ENCODE data around the gene VCX3B. TPM values are rescaled to one million over a fixed set of nuclear protein-coding genes. Genes with fewer than 3 reads are reported as not detected.

The VCX3B gene
- total and polyA plus RNA-seq, 2 experiments from 2014 or later = 0.48 TPM; not detected in 1

DNA sequence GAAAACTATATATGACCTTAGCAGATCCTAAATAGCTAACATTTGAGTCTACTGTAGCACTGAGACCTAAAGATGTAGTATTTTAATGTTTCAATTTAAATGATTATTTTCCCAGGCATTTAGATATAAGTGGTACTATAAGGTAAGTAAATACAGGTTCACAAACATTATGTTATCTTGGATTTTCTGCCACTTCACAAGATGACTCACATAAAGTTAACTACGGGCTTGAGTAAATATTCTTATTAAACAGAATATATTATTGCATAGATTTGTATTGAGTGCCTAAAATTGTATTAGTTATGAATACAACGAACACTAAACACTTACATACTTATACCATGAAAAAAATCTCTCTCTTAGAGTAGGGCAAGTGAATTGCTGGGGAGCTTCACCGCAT, 34.2 kb upstream of the VCX3B start (continued):
- TF ChIP-seq ZNF462 (CRISPR knock-in tag; IDR thresholded peaks at IDR 0.05) = no peak

DNA sequence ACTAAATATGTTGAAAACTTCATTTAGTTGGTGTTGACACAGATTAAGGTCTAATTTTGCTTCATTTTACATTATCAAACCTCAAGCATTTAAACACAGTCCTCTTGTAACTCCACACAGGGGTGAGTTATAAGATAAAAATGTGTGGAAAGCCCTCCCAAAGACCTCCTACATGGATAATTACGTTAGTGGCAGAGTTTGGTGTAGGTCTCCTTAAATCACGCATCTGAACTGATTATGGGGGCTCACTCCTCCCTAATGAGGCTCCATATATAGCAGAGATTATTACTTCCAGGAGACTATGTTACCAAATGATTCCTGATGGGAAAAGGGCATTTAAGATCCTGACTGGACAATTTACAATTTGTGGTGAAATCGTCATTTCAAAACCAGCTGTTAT, 32.2 kb upstream of the VCX3B start:
- Histone ChIP-seq H2AFZ (no peak overlapping the region), H3K79me2 (replicated peaks; ENCODE audit: insufficient read depth) (no peaks in the 10 kb centered on the region), H3K9me2 (ENCODE audit: insufficient read depth) (no peaks in the 10 kb centered on the region), H3K4me3 (no peak overlapping the region), H3K27me3 (ENCODE audit: insufficient read depth) (no peaks in the 10 kb centered on the region), H3F3A (replicated peaks; ENCODE audit: low read depth) (no peaks in the 10 kb centered on the region), H3K27ac (ENCODE audit: low read depth) (no peak overlapping the region), H3K4me1 (ENCODE audit: insufficient read depth) (no peaks in the 10 kb centered on the region), H3K4me2 (no peak overlapping the region), H4K20me1 (replicated peaks; ENCODE audit: insufficient read depth) (no peaks in the 10 kb centered on the region), H3K36me3 (ENCODE audit: insufficient read depth) (no peaks in the 10 kb centered on the region)
- H3K4me3 Mint-ChIP-seq = no peak overlapping the region
- no peaks in the 10 kb centered on the region for H3K36me3 Mint-ChIP-seq (ENCODE audit: low read depth)
- no peak for TF ChIP-seq ZNF462 (CRISPR knock-in tag; IDR thresholded peaks at IDR 0.05)
- TF ChIP-seq POLR2AphosphoS5 (IDR thresholded peaks at IDR 0.05; ENCODE audit: low read depth) = no peak
- no peak for TF ChIP-seq STAT1 (IDR thresholded peaks at IDR 0.05; ENCODE audit: unreplicated experiment)
- no peak for TF ChIP-seq EZH2 (IDR thresholded peaks at IDR 0.05; ENCODE audit: low read depth, unreplicated experiment)
- TF ChIP-seq ZNF114 (CRISPR knock-in tag; IDR thresholded peaks at IDR 0.05) = no peak
- TF ChIP-seq ZNF331 (CRISPR knock-in tag; IDR thresholded peaks at IDR 0.05; ENCODE audit: low read depth) = no peak
- no peak for TF ChIP-seq NANOG (IDR thresholded peaks at IDR 0.05; ENCODE audit: borderline replicate concordance)
- TF ChIP-seq JUNB (IDR thresholded peaks at IDR 0.05; ENCODE audit: unreplicated experiment) = no peak
- TF ChIP-seq, protein P1, sequence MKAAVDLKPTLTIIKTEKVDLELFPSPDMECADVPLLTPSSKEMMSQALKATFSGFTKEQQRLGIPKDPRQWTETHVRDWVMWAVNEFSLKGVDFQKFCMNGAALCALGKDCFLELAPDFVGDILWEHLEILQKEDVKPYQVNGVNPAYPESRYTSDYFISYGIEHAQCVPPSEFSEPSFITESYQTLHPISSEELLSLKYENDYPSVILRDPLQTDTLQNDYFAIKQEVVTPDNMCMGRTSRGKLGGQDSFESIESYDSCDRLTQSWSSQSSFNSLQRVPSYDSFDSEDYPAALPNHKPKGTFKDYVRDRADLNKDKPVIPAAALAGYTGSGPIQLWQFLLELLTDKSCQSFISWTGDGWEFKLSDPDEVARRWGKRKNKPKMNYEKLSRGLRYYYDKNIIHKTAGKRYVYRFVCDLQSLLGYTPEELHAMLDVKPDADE (IDR thresholded peaks at IDR 0.05) = no peak
- no peak for TF ChIP-seq CREB1 (CRISPR knock-in tag; IDR thresholded peaks at IDR 0.05; ENCODE audit: low read depth)
- H3K27me3 Mint-ChIP-seq (ENCODE audit: insufficient read depth, low read depth, poor library complexity) = no peaks in the 10 kb centered on the region
- ATAC-seq (no peak), DNase-seq (ENCODE audit: low spot score) (no peak)
- no peak overlapping the region for H3K27ac Mint-ChIP-seq
- H3K9me3 Mint-ChIP-seq = no peaks in the 10 kb centered on the region
- no peaks in the 10 kb centered on the region; the same call in 2 of the 3 replicates for H3K4me1 Mint-ChIP-seq

All from GM23338 (cell line).